SK-N-DZ (cell line): ENCODE data around the gene EVA1B. TPM values are rescaled to one million over a fixed set of nuclear protein-coding genes. Genes with fewer than 3 reads are reported as not detected.

Experiments
- DNase-seq: peaks from one replicate; pipeline ENCODE4 v3.0.0-alpha.2; 2015; ENCODE audit warnings: low spot score
- polyA plus RNA-seq, 2 experiments: library from polyadenylated mRNA; depleted of rRNA; stranded (reverse); fragments of >200 nt; gene quantifications; 2 replicates each; pipeline ENCODE4 v1.2.3, GENCODE V29; 2014

The EVA1B gene
- 9.2 and 13.8 TPM in 2 replicates for polyA plus RNA-seq (2014; cell fraction: cytosol; rRNA removed)
- 8.5 and 10.5 TPM in 2 replicates for polyA plus RNA-seq (2014; cell fraction: nucleus; rRNA removed)

- DNase-seq, result peak; percentile 52
Observed at GRCh38 chr1:36323636-36324352, at the start of gene EVA1B. EVA1B (minus strand) TSS chr1:36323645; CDS start chr1:36323037, 608 bp downstream.

DNA sequence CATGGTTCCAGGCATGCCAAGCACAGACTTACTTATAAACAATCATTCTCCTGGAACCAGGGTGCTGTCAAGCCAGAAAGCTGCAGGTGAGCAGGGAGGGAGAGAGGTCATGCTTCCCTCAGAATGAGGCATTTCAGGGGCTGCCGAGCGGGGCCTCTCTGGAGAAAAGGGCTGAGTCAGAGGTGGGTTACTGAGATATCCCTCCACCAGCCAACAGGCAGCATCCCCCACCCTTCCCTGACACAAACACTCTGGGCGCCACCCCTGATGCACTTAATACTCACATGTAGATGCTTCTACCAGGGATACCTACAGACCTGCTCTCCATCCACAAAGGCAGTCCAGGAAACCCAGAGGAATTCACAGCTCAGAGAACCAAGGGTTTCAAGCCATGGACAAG lies 49.2 kb upstream of the EVA1B start:
- DNase-seq, result no peak

DNA sequence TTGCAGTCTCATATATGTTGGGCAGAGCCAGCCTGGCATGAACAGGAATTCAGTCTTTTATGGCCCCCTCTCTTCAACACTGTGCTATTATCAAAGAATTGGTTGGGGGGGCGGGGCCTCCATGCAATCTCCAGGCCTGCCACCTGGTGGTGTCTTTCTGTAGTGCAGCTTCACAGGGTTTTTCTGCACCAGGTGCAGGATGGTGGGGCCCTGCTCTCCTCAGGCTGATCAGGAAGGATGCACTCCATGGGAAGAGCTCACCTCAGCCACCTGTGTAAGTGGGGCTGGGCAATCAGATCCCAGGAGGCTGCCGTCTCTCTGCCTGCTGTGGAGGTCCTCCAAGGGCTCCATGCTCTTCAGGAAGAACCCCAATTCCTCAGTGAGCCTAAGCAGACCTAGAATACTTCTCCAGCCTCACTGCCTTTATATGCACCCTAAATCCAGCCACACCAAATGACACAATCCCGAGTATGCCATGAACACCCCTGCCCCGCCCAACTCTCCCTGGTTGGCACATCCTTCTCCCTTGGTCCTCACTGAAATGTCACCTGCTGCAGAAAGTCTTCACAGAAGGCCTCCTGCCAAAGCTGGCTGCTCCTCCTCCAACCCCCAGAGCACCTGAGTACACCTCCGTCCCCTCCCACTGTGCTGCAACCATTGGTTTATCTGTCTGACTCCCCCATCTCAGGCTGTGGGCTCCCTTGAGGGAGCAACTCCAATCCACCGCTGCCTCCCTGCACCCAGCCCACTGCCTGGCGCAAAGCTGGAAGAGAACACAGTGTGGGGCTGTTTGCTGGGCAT lies 45.8 kb upstream of the EVA1B start:
- DNase-seq, result peak; percentile 58

DNA sequence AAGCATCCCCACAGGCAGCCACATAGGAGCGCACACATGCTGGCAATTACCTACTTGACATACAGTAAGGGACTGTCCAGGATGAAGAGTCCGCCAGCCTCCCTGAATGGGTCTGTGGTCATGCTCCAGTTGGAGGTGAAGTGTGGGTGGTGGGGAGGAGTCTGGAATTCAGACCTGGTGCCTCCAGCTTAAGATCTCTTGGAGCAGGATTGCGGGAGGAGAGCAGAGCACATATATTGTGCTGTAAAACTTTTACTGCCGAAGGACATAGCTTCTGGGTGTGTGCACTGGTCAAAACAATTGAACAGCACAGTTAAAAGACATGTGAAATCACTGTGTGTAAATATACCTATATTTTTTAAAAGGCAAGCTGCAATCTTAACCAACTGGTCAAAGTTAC lies 44.4 kb upstream of the EVA1B start:
- DNase-seq, result no peak

DNA sequence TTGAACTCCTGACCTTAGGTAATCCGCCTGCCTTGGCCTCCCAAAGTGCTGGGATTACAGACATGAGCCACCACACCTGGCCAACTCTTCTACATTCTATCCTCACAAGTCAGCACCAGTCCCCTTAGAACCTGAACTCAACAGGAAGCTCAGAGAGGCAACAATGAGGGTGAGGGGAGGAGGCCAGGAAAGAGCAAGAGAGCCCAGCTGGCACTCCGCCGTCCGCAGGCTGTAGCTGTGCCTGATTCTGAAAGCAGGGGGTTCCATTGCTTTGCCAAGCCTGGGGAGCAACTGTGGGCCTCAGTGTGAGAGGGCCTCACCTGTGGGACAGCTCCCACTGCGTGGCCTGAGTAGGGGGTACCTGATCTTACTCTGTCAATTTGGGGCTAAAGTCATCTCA lies 43.6 kb upstream of the EVA1B start:
- no peak for DNase-seq

DNA sequence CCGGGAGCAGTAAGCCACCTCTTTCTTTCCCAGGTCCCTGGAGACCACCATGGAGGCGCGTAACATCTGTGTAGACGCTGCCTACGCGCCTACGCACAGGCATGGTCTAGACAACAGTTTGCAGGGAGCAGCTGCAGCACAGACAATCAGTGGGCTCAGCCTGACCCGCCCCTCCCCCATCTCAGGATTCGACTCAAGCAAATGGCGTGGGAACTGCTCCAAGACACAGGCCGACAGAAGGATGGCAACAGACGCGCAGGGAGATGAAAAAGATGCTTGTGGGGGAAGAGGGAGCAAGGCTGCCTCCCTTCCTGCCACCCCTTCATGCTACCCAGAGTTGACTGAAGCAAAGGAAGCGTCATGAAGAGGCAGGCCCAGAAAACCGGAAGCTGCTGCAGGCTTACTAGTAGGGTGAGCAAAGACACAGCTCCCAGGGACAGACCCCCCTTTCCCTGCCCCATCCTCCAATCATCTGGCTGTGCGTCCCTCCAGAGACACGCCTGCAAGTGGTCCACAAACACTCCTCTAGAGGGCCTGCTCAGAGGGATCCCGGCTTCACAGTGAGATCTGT lies 42.7 kb upstream of the EVA1B start:
- peak; percentile 96 for DNase-seq

GRCh38 chr1:36365381-36365780 lies 41.9 kb upstream of the EVA1B start:
- DNase-seq, result no peak

DNA sequence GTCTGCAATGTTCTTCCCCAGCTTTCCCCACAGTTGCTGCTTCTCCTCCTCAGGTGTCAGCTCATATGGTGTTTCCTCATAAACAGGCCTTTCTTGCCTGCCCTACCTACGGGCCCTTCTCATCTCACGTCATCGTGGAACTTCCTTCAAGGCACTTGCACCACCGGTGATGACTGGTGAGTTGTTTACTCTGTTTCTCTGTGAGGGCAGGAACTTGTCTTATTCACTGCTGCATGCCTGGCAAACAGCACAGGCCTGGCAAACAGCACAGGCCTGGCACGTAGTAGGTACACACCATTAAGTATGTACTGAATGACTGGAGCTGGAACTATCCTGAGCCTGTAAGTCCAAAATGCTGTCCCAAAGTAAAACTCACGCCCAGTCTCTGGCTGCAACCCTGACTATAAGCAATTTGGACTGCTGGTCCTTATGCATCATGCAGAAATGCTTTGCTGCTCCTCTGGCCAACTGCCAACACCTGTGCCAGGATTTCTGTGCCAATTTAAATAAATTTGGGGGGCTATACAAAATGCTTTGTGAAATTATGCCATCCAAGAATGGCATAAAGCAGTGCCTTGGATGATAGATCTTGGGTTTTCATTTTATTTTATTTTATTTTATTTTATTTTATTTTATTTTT lies 36.6 kb upstream of the EVA1B start:
- no peak for DNase-seq

DNA sequence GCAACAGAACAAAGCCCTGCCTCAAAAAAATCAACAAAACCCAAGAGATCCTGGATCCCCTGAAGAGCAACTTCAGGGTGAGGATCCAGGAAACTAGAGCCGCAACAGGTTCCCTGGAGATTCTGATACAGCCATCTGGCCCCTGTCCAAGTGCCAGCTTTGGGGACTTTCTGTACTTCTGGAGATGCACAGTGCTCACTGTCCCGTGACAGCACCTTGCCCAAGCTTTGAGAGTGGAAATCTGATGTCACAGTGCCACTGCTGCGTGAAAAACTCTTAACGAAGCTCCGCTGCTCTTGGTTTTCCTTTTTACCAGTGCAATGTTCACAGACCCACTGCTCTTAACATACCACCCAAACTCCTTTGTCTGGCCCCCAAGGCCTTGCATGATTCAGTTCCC lies 35.9 kb upstream of the EVA1B start:
- no peak for DNase-seq

DNA sequence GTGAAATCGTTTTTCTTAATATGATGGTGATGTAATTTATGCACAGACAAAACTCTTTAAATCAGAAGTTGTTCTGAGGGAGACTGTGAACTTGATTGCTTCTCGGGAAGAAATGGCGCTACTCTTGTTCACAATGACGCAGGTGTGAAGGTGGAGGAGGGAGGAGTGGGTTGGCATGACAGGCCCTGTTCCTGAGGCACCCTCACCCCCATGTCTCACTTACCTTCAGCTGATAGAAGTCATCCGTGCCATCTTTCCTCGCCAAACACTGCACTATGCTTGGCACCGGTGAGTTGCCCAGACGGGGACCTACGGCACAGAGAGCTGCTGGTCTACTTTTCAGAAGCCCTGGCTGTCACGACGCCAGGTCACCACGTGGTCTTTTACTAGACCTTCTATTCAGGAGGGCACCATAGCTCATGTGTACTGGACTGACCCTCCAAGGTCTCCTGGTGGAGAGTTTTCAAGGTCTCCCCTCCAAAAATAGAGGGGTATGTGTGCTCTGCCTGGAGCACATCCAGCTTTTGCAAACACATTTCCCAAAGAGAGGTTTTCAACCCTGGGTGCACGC lies 35.2 kb upstream of the EVA1B start:
- DNase-seq, result no peak

- no peak for DNase-seq
Observed at GRCh38 chr1:36355811-36356210, 32.4 kb upstream of the EVA1B start.

DNA sequence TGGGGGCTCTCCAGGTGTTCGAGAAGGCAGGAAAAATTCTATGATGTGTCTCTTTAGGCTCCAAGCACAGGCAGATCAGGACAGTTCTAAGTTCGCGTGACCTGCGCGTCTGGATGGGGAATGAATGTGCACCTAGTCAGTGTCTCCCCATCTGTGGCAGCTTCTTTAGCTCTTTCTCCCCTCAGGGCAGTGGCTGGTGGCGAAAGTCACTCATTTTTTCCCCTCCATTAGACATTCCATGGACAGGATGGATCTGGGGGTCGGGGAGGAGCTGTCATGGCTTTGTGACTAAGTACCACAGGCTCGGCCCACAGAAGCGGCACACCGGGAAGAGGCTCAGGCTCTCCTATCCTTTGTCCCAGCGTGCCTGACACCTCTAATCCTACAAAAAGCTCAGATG lies 31.0 kb upstream of the EVA1B start:
- DNase-seq, result no peak

GRCh38 chr1:36352910-36353878 lies 29.7 kb upstream of the EVA1B start:
- DNase-seq, result no peak

- no peak for DNase-seq
Observed at GRCh38 chr1:36352125-36352909, 28.9 kb upstream of the EVA1B start.

DNA sequence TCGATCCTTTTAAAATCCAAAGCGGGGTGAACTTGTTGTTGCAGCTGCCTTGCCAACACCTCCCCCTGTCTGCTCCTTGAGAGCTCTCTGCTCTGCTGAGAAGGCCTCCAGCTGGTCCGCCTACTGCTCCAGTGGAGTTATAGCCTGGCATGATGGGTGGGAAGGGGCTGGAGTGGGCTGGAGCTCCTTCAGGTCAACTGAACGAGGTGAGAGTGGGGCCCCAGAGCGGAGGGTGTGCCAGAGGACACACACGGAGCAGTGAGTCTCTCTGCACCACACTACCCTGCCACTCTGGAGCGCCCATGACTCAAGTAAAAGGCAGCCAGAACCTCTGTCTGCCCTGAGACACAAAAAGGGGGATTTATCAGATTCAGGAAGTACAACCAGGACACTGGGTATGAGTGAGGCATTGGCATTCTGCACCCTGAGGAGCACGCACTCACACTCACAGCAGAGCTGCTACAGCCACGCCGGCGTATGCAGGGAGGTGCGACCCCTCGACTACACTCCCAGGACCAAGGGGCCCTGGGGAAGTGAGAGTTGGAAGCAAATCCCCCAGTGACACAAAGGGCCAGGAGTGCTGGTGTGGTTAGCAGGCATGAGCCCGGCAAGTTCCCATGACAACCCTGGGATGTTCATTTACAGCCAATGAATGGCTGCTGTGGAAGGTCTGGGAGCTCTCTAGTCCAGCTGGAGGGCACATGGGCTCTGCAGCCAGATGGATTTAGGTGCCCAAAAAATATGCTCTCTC lies 28.0 kb upstream of the EVA1B start:
- no peak for DNase-seq

- DNase-seq, result no peak
Observed at GRCh38 chr1:36350659-36351226, 27.3 kb upstream of the EVA1B start.

DNA sequence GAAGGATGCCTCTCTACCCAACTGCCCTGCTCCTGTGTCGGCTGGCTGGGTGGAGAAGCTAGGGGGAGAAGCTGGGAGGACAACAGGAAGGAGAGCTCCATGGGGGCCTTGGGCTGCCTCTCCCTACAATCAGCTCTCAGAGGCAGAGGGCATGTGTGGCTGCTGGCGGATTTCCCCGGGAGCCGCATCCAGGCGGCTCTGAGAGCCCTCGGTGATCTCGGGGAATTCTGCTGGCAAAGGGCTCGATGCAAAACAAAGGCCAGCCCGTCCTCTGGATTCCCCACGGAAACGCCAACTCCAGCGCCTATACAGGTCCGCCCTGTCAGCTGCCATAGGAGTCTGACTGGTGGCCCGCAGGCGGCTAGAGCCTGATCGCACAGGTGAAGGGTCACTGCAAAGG lies 26.4 kb upstream of the EVA1B start:
- no peak for DNase-seq

DNA sequence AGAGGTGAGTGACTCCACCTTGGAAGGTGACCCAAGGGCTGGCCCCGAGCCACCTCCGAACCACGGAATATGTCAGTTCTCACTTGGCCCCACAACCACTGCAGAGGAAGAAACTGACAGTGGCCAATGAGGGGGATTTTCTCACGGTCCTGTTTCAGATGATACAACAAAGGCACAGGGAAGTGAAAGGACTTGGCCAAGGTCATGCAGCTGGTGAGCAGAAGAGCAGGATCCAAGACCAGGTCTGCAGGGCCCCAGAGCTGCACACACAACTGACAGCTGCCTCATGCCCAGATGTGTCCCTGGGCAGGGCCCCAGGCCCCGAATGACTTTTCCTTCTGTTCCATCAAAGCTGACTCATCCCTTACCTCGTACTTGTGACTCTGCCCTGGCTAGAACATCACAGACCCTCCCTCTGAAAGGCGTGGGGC lies 25.8 kb upstream of the EVA1B start:
- no peak for DNase-seq
